Endodermal cell (in vitro differentiated cells): ENCODE results near the gene TRPM3. TPM values are rescaled to one million over a fixed set of nuclear protein-coding genes. Genes with fewer than 3 reads are reported as not detected.

Experiments used
- DNase-seq: peaks from one replicate; pipeline ENCODE4 v3.0.0-alpha.2; 2017
- H3K27ac ChIP-seq: 2 replicates; pipeline ENCODE4 v1.5.1; 2013; ENCODE audit warnings: mild to moderate bottlenecking, low read depth, low read length, moderate library complexity
- H3K27me3 ChIP-seq: 2 replicates; pipeline ENCODE4 v1.6.1; 2013; ENCODE audit warnings: mild to moderate bottlenecking, low read length, moderate library complexity; ENCODE audit not compliant: insufficient read depth, control insufficient read depth, poor library complexity, severe bottlenecking
- H3K36me3 ChIP-seq: 2 replicates; pipeline ENCODE4 v1.7.0; 2013; ENCODE audit warnings: mild to moderate bottlenecking, low read length, moderate library complexity; ENCODE audit not compliant: control insufficient read depth, insufficient read depth
- H3K4me1 ChIP-seq: one replicate; pipeline ENCODE4 v1.7.0; 2013; ENCODE audit warnings: low read length; ENCODE audit not compliant: control insufficient read depth, insufficient read depth
- H3K4me3 ChIP-seq: 2 replicates; pipeline ENCODE4 v1.5.1; 2013; ENCODE audit warnings: mild to moderate bottlenecking, low read length, moderate library complexity
- H3K9ac ChIP-seq: 2 replicates; pipeline ENCODE4 v1.6.1; 2013; ENCODE audit warnings: mild to moderate bottlenecking, low read length, moderate library complexity; ENCODE audit not compliant: poor library complexity, severe bottlenecking; ENCODE audit errors: extremely low read depth
- H3K9me3 ChIP-seq: 2 replicates; pipeline ENCODE4 v1.6.1; 2013; ENCODE audit warnings: mild to moderate bottlenecking, low read length, moderate library complexity; ENCODE audit not compliant: control insufficient read depth
- H3K27ac Mint-ChIP-seq: 2 replicates; pipeline ENCODE4 v1.8.0; 2020; ENCODE audit warnings: mixed read lengths
- H3K27me3 Mint-ChIP-seq: 2 replicates; pipeline ENCODE4 v1.8.0; 2021; ENCODE audit warnings: mild to moderate bottlenecking, mixed read lengths; ENCODE audit not compliant: insufficient read depth
- H3K36me3 Mint-ChIP-seq: 2 replicates; pipeline ENCODE4 v1.8.0; 2020; ENCODE audit warnings: low read depth, mixed read lengths
- H3K4me1 Mint-ChIP-seq: 2 replicates; pipeline ENCODE4 v1.8.0; 2020; ENCODE audit warnings: mixed read lengths
- H3K4me3 Mint-ChIP-seq: 2 replicates; pipeline ENCODE4 v1.8.0; 2020; ENCODE audit warnings: mild to moderate bottlenecking, moderate library complexity, mixed read lengths
- H3K9me3 Mint-ChIP-seq: 2 replicates; pipeline ENCODE4 v1.8.0; 2020; ENCODE audit warnings: mild to moderate bottlenecking, mixed read lengths
- CTCF ChIP-seq: fragments of 200-600 bp; sonication (generic); conservative IDR thresholded peaks from 2 replicates; pipeline ENCODE4 v1.5.0; 2021; ENCODE audit warnings: antibody characterized with exemption, mild to moderate bottlenecking
- WGBS, 2 experiments: methylation state at CpG; one replicate each; pipeline versions ENCODE4 v1.1.5 to v1.1.7; 2013; ENCODE audit warnings: missing lambda C conversion rate in 2 of 2, mixed read lengths in 1 of 2; ENCODE audit not compliant: insufficient coverage in 1 of 2, insufficient read length in 1 of 2; 5-methylcytosine and 5-hydroxymethylcytosine counted together
- total RNA-seq, 2 donors: library from RNA; stranded (reverse); fragmentation: NEBNext Ultra II Directional in 1 of 2; extraction: Animal tissue kit (Norgen Biotek cat#: 25700) in 1 of 2; gene quantifications; 2 replicates in 1 of 2; 3 replicates in 1 of 2; pipeline ENCODE4 v1.2.1, GENCODE V29; 2021

The TRPM3 gene
- total RNA-seq, 2 donors from 2014 or later, result 1.8 to 2.5 TPM

GRCh38 chr9:71157731-71158130 is 36.3 kb upstream of the TRPM3 start:
- Mint-ChIP-seq H3K27me3 (no peaks in the 10 kb centered on the region), H3K9me3 (no peaks in the 10 kb centered on the region), H3K27ac (no peak overlapping the region), H3K36me3 (no peaks in the 10 kb centered on the region), H3K4me3 (no peak overlapping the region), H3K4me1 (no peaks in the 10 kb centered on the region)
- Histone ChIP-seq H3K9ac (no peak overlapping the region), H3K27ac (no peak overlapping the region), H3K27me3 (no peaks in the 10 kb centered on the region), H3K9me3 (no peaks in the 10 kb centered on the region), H3K36me3 (no peaks in the 10 kb centered on the region), H3K4me1 (no peaks in the 10 kb centered on the region), H3K4me3 (no peak overlapping the region)
- no peak for DNase-seq
- no CpG with 5 or more reads among the region's 1 CpG for WGBS, 2 experiments
- TF ChIP-seq CTCF, result no peak

- Histone ChIP-seq H3K4me3 (no peak overlapping the region), H3K4me1 (no peaks in the 10 kb centered on the region), H3K27ac (no peak overlapping the region), H3K36me3 (no peaks in the 10 kb centered on the region), H3K27me3 (no peaks in the 10 kb centered on the region), H3K9ac (no peak overlapping the region), H3K9me3 (no peaks in the 10 kb centered on the region)
- no peak overlapping the region for H3K27ac Mint-ChIP-seq
- no peaks in the 10 kb centered on the region for H3K36me3 Mint-ChIP-seq
- H3K4me1 Mint-ChIP-seq, result peaks cover 3% of the 10 kb centered on the region
- TF ChIP-seq CTCF, result no peak
- 90 to 100% methylated on average over 2 of the region's 2 CpGs for WGBS, 2 experiments
- H3K9me3 Mint-ChIP-seq, result peaks cover 6% of the 10 kb centered on the region
- DNase-seq, result no peak
- H3K4me3 Mint-ChIP-seq, result no peak overlapping the region
- H3K27me3 Mint-ChIP-seq, result no peaks in the 10 kb centered on the region
These were observed 25.9 kb upstream of the TRPM3 start for GRCh38 chr9:71147368-71147767.

- no peaks in the 10 kb centered on the region for H3K36me3 ChIP-seq
- H3K4me3 ChIP-seq, result no peak overlapping the region
- no peaks in the 10 kb centered on the region for H3K9me3 ChIP-seq
- H3K27me3 ChIP-seq, result no peaks in the 10 kb centered on the region
- H3K4me1 Mint-ChIP-seq, result peaks cover 3% of the 10 kb centered on the region
- H3K9me3 Mint-ChIP-seq, result peaks cover 6% of the 10 kb centered on the region
- no peak overlapping the region for H3K27ac ChIP-seq
- H3K4me1 ChIP-seq, result no peaks in the 10 kb centered on the region
- no peak for TF ChIP-seq CTCF
- no peak for DNase-seq
- WGBS, 2 experiments, result 78 to 83% methylated on average over 1 of the region's 1 CpG
- H3K36me3 Mint-ChIP-seq, result no peaks in the 10 kb centered on the region
- no peaks in the 10 kb centered on the region for H3K27me3 Mint-ChIP-seq
- no peak overlapping the region for H3K27ac Mint-ChIP-seq
- no peak overlapping the region for H3K9ac ChIP-seq
- H3K4me3 Mint-ChIP-seq, result no peak overlapping the region
These were observed 25.1 kb upstream of the TRPM3 start for GRCh38 chr9:71146511-71146910.
